OCI-LY3 (cell line): ENCODE data around the gene EXTL2.
A peak's percentile ranks its signal among the peaks of the same experiment; 100 is the strongest.

Experiments used
- H2AFZ ChIP-seq: fragments of 200-600, 300-600 bp; shearing (Covaris generic); 2 replicates; pipeline ENCODE4 v1.6.0; 2014; ENCODE audit warnings: antibody characterized with exemption, low read depth, low read length
- H3K27ac ChIP-seq: fragments of 200-600, 300-600 bp; sonication (generic); 2 replicates; pipeline ENCODE4 v1.5.1; 2014; ENCODE audit warnings: mild to moderate bottlenecking, low read length, moderate library complexity, mixed read lengths
- H3K27me3 ChIP-seq: fragments of 200-600, 300-600 bp; sonication (generic); 2 replicates; pipeline ENCODE4 v1.6.1; 2014; ENCODE audit warnings: low read depth, low read length, mixed read lengths
- H3K36me3 ChIP-seq: fragments of 200-600, 300-600 bp; sonication (generic); replicated peaks from 2 replicates; pipeline ENCODE3; 2014; ENCODE audit warnings: low read depth, low read length, mixed read lengths
- H3K4me1 ChIP-seq: fragments of 300-600, 200-600 bp; sonication (generic); 2 replicates; pipeline ENCODE4 v1.6.1; 2014; ENCODE audit warnings: low read length, mixed read lengths
- H3K4me2 ChIP-seq: fragments of 200-600, 300-600 bp; sonication (generic); 2 replicates; pipeline ENCODE4 v1.6.1; 2014; ENCODE audit warnings: low read length, mixed read lengths
- H3K4me3 ChIP-seq: fragments of 300-600, 200-600 bp; sonication (generic); 2 replicates; pipeline ENCODE4 v1.5.1; 2014; ENCODE audit warnings: antibody characterized with exemption, mild to moderate bottlenecking, low read length, moderate library complexity
- H3K79me2 ChIP-seq: fragments of 300-600, 200-600 bp; shearing (Covaris generic); 2 replicates; pipeline ENCODE4 v1.6.1; 2014; ENCODE audit warnings: mild to moderate bottlenecking, low read length, mixed read lengths
- H3K9ac ChIP-seq: fragments of 300-600, 200-600 bp; shearing (Covaris generic); 2 replicates; pipeline ENCODE4 v1.6.0; 2014; ENCODE audit warnings: mild to moderate bottlenecking, low read length, moderate library complexity
- H3K9me3 ChIP-seq: fragments of 200-600, 300-600 bp; shearing (Covaris generic); 2 replicates; pipeline ENCODE4 v1.6.1; 2014; ENCODE audit warnings: low read length, mixed read lengths; ENCODE audit not compliant: insufficient read depth
- H4K20me1 ChIP-seq: fragments of 200-600, 300-600 bp; sonication (generic); 2 replicates; pipeline ENCODE4 v1.6.1; 2016; ENCODE audit warnings: low read length, mixed read lengths; ENCODE audit not compliant: insufficient read depth
- EZH2phosphoT487 ChIP-seq: fragments of 200-600 bp; shearing (Covaris generic); IDR thresholded peaks from 2 replicates; pipeline ENCODE4 v1.6.1; 2018; ENCODE audit warnings: antibody characterized with exemption, mixed run types, low read depth
- TF ChIP-seq, protein P1 (sequence below): fragments of 200-600, 300-600 bp; sonication (generic); IDR thresholded peaks from 2 replicates; pipeline ENCODE4 v1.5.1; 2014; ENCODE audit warnings: antibody characterized with exemption, low read length, low read depth

The EXTL2 gene

DNA sequence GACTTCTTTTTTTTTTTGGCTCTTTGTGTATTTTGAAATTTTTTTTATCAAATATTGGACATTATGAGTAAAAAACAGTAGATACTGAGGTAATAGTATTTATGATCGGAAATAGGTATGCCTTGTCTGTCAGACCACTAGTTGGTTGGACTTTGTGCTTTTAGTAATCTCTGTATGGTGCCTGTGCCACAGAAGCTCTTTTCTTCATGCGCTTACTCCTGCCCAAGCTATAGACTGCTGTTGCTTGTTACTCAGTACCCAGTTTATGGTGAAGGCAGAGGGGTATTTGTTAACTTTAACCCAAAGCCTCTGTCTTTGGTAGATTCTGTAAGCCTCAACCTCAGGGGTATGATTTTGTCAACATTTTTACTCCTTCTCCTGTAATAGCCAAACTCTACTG is 9.9 kb upstream of the EXTL2 start:
- Histone ChIP-seq H2AFZ (no peak overlapping the region), H3K36me3 (peaks cover 20% of the 10 kb centered on the region), H3K9ac (no peak overlapping the region), H3K79me2 (no peaks in the 10 kb centered on the region), H3K27ac (no peak overlapping the region), H4K20me1 (no peaks in the 10 kb centered on the region), H3K4me1 (no peaks in the 10 kb centered on the region), H3K4me2 (no peak overlapping the region), H3K27me3 (no peaks in the 10 kb centered on the region), H3K9me3 (no peaks in the 10 kb centered on the region), H3K4me3 (no peak overlapping the region)
- TF ChIP-seq EZH2phosphoT487: no peak
- TF ChIP-seq, protein P1, sequence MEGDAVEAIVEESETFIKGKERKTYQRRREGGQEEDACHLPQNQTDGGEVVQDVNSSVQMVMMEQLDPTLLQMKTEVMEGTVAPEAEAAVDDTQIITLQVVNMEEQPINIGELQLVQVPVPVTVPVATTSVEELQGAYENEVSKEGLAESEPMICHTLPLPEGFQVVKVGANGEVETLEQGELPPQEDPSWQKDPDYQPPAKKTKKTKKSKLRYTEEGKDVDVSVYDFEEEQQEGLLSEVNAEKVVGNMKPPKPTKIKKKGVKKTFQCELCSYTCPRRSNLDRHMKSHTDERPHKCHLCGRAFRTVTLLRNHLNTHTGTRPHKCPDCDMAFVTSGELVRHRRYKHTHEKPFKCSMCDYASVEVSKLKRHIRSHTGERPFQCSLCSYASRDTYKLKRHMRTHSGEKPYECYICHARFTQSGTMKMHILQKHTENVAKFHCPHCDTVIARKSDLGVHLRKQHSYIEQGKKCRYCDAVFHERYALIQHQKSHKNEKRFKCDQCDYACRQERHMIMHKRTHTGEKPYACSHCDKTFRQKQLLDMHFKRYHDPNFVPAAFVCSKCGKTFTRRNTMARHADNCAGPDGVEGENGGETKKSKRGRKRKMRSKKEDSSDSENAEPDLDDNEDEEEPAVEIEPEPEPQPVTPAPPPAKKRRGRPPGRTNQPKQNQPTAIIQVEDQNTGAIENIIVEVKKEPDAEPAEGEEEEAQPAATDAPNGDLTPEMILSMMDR: no peak

DNA sequence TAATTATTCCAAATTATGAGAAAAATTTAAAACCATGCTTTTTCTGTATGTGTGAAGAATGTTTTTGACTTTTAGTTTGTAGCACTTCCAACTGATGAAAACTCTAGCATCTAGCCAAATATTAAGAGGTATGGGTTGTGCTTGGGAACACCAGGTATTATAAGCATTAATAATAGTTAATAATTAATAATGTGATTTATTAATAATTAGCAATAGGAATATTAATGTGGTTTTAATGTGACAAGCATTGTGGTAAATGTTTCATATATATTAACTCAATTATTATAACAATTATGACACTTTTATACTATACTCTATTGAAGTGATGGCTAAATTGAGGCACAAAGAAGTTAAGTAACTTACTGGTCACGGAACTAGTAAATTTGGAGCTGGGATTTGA is 9.1 kb upstream of the EXTL2 start:
- no peak for TF ChIP-seq EZH2phosphoT487
- TF ChIP-seq, protein P1: no peak
- H3K79me2 ChIP-seq: no peaks in the 10 kb centered on the region

DNA sequence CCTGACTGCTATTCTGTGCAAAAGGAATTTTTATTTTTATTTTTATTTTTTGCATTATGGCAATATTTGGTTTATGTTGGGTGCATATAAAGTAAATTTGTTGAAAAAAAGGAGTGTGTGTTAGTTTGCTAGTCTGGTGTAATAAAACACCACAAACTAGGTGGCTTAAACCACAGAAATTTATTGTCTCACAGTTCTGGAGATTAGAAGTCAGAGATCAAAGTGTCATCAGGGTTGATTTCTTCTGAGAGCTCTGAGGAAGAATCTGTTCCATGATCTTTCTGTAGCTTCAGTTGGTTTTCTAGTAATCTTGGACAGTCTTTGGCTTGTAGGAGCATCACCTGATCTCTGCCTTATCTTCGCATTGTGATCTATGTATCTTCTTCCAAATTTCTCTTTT is 7.7 kb upstream of the EXTL2 start:
- Histone ChIP-seq H3K4me1 (peaks cover 3% of the 10 kb centered on the region; the same call in 1 of the 2 replicates), H3K9me3 (no peaks in the 10 kb centered on the region), H3K27ac (no peak overlapping the region), H3K79me2 (peaks cover 2% of the 10 kb centered on the region), H3K4me2 (no peak overlapping the region), H3K36me3 (peaks cover 20% of the 10 kb centered on the region), H3K27me3 (no peaks in the 10 kb centered on the region), H2AFZ (no peak overlapping the region), H3K4me3 (no peak overlapping the region), H4K20me1 (no peaks in the 10 kb centered on the region), H3K9ac (no peak overlapping the region)
- TF ChIP-seq, protein P1: no peak
- no peak for TF ChIP-seq EZH2phosphoT487

More for the DNA sequence above, 9.1 kb upstream of the EXTL2 start:
- Histone ChIP-seq H2AFZ (no peak overlapping the region), H3K4me2 (no peak overlapping the region), H3K4me3 (no peak overlapping the region), H3K27me3 (no peaks in the 10 kb centered on the region), H3K9ac (no peak overlapping the region), H3K4me1 (no peaks in the 10 kb centered on the region), H3K27ac (no peak overlapping the region), H3K9me3 (no peaks in the 10 kb centered on the region), H4K20me1 (no peaks in the 10 kb centered on the region), H3K36me3 (peaks cover 20% of the 10 kb centered on the region)

DNA sequence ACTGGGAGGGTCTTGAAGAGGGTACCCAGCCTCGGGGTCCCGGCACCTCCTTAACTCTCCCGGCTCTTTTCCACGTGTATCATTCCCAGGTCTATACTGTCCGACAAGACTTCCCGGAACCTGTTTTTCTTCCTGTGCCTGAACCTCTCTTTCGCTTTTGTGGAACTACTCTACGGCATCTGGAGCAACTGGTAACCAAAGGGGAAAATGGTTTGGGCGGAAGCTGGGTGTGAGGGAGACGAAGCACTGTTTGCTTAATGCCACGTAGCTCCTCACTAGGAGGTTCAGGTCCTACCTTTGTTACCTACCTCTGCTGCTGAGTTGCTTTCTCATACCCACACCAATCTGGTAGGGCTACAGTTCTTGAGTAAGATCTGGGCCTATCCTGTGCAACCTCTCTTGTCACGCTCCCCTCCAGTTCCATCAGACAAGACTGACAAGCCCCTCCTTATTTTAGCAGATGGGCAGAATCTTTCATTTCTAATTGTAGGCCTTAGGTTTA is 1.9 kb upstream of the EXTL2 start:
- no peaks in the 10 kb centered on the region for H3K27me3 ChIP-seq
- peak overlapping the region; percentile 76 for H3K4me2 ChIP-seq
- no peak for TF ChIP-seq EZH2phosphoT487
- TF ChIP-seq, protein P1: no peak
- peak overlapping the region; percentile 58 for H3K27ac ChIP-seq
- H3K4me3 ChIP-seq: peak overlapping the region; percentile 99
- H3K4me1 ChIP-seq: peaks cover 17% of the 10 kb centered on the region
- H4K20me1 ChIP-seq: no peaks in the 10 kb centered on the region
- peak overlapping the region; percentile 85 for H2AFZ ChIP-seq
- H3K9ac ChIP-seq: peak overlapping the region; percentile 96
- peaks cover 17% of the 10 kb centered on the region for H3K79me2 ChIP-seq
- H3K36me3 ChIP-seq: peaks cover 9% of the 10 kb centered on the region
- no peaks in the 10 kb centered on the region for H3K9me3 ChIP-seq
